HepG2 (cell line): Measurements from ENCODE around the gene KRTAP10-6. TPM values are rescaled to one million over a fixed set of nuclear protein-coding genes. Genes with fewer than 3 reads are reported as not detected.

Experiments
- ASH2L ChIP-seq: fragments of 300-600, 200-600 bp; sonication (generic); IDR thresholded peaks from 2 replicates; pipeline ENCODE4 v1.7.0; 2017; ENCODE audit warnings: low read depth, mild to moderate bottlenecking, moderate library complexity, mixed read lengths, low read length; ENCODE audit not compliant: insufficient read length
- ATF7 ChIP-seq, 2 experiments: fragments of 450-650 bp in 1 of 2; sonication (generic) in 1 of 2; formaldehyde crosslinking in 1 of 2; IDR thresholded peaks; 2 replicates each; pipeline versions ENCODE4 v1.4.0 to v1.6.1; 2016 to 2020; ENCODE audit warnings: antibody characterized with exemption in 1 of 2, mild to moderate bottlenecking in 1 of 2, missing genetic modification reagents in 1 of 2
- HNRNPLL ChIP-seq: fragments of 200-400 bp; formaldehyde crosslinking; IDR thresholded peaks from 2 replicates; pipeline ENCODE4 v1.6.1; 2017; ENCODE audit warnings: mild to moderate bottlenecking, low read depth, low read length; ENCODE audit not compliant: poor library complexity, severe bottlenecking
- NONO ChIP-seq, 2 experiments: fragments of 450-650 bp in 1 of 2; sonication (generic) in 1 of 2; formaldehyde crosslinking in 1 of 2; IDR thresholded peaks in 1 of 2; conservative IDR thresholded peaks in 1 of 2; 2 replicates each; pipeline versions ENCODE4 v1.6.1 to v1.8.0; 2017 to 2022; ENCODE audit warnings: mild to moderate bottlenecking in 1 of 2, missing genetic modification reagents in 1 of 2, moderate library complexity in 1 of 2
- PLRG1 ChIP-seq: fragments of 450-650 bp; conservative IDR thresholded peaks from 2 replicates; pipeline ENCODE4 v1.6.1; 2016
- SKI ChIP-seq: fragments of 450-650 bp; IDR thresholded peaks from one replicate; pipeline ENCODE4 v1.6.1; 2018; ENCODE audit warnings: mild to moderate bottlenecking; ENCODE audit not compliant: partially characterized antibody
- UBTF ChIP-seq: sonication (generic); formaldehyde crosslinking; IDR thresholded peaks from 2 replicates; pipeline ENCODE4 v1.4.0; 2020; ENCODE audit warnings: mild to moderate bottlenecking, missing genetic modification reagents
- ZBTB7B ChIP-seq: sonication (generic); formaldehyde crosslinking; IDR thresholded peaks from 2 replicates; pipeline ENCODE4 v1.4.0; 2020; ENCODE audit warnings: missing genetic modification reagents
- ZFP90 ChIP-seq: sonication (generic); formaldehyde crosslinking; IDR thresholded peaks from 2 replicates; pipeline ENCODE4 v1.8.0; 2022; ENCODE audit warnings: missing genetic modification reagents, mild to moderate bottlenecking, inconsistent platforms, borderline replicate concordance
- ZFX ChIP-seq: sonication (generic); formaldehyde crosslinking; IDR thresholded peaks from 2 replicates; pipeline ENCODE4 v1.4.0; 2020; ENCODE audit warnings: mild to moderate bottlenecking, low read depth, missing genetic modification reagents, moderate library complexity
- ZNF263 ChIP-seq: sonication (generic); formaldehyde crosslinking; IDR thresholded peaks from 2 replicates; pipeline ENCODE4 v1.4.0; 2020; ENCODE audit warnings: missing genetic modification reagents
- ZNF276 ChIP-seq: sonication (generic); formaldehyde crosslinking; IDR thresholded peaks from 2 replicates; pipeline ENCODE4 v1.4.0; 2020; ENCODE audit warnings: mild to moderate bottlenecking, low read depth, missing genetic modification reagents
- ZNF605 ChIP-seq: sonication (generic); formaldehyde crosslinking; IDR thresholded peaks from 2 replicates; pipeline ENCODE4 v1.8.0; 2022; ENCODE audit warnings: mild to moderate bottlenecking, missing genetic modification reagents
- ZNF644 ChIP-seq: IDR thresholded peaks from 2 replicates; pipeline ENCODE4 v1.6.1; 2016; ENCODE audit warnings: low read depth
- polyA plus RNA-seq, 8 experiments: library from polyadenylated mRNA; depleted of rRNA in 3 of 8; stranded (reverse) in 7 of 8; unstranded in 1 of 8; fragments of >200 nt; fragmentation: Illumina TruSeq in 4 of 8; extraction: Trizol in 4 of 8; gene quantifications; 2 replicates each; pipeline versions ENCODE4 v1.2.1 to v1.2.3, GENCODE V29; 2011 to 2016; ENCODE audit warnings: low read depth in 4 of 8, missing spikeins in 1 of 8, mixed read lengths in 1 of 8; ENCODE audit not compliant: insufficient read depth in 1 of 8
- total RNA-seq, 5 experiments: library from RNA; depleted of rRNA; stranded (reverse); fragments of >200 nt; fragmentation: Illumina TruSeq; extraction: Trizol; gene quantifications; 2 replicates each; pipeline ENCODE4 v1.2.3, GENCODE V29; 2016; ENCODE audit warnings: low read depth in 1 of 5
- TF ChIP-seq, protein P1 (sequence below): IDR thresholded peaks from 2 replicates; pipeline ENCODE4 v1.6.1; 2016; ENCODE audit warnings: missing compliant biosample characterization, missing genetic modification reagents, borderline replicate concordance
- TF ChIP-seq, protein P2 (sequence below): sonication (generic); formaldehyde crosslinking; IDR thresholded peaks from 2 replicates; pipeline ENCODE4 v1.5.1; 2020; ENCODE audit warnings: missing genetic modification reagents, mild to moderate bottlenecking, borderline replicate concordance
- TF ChIP-seq, protein P3 (sequence below), 2 experiments: sonication (generic) in 1 of 2; formaldehyde crosslinking in 1 of 2; IDR thresholded peaks; 2 replicates each; pipeline versions ENCODE4 v1.4.0 to v1.6.1; 2018 to 2020; ENCODE audit warnings: missing genetic modification reagents in 2 of 2, borderline replicate concordance in 1 of 2, low read depth in 1 of 2, mild to moderate bottlenecking in 1 of 2, missing biosample characterization in 1 of 2

The KRTAP10-6 gene
- total and polyA plus RNA-seq, 2 of the 13 experiments (the other 11 are each of a cell fraction or from before 2014, with no cell fraction given), result not detected

DNA sequence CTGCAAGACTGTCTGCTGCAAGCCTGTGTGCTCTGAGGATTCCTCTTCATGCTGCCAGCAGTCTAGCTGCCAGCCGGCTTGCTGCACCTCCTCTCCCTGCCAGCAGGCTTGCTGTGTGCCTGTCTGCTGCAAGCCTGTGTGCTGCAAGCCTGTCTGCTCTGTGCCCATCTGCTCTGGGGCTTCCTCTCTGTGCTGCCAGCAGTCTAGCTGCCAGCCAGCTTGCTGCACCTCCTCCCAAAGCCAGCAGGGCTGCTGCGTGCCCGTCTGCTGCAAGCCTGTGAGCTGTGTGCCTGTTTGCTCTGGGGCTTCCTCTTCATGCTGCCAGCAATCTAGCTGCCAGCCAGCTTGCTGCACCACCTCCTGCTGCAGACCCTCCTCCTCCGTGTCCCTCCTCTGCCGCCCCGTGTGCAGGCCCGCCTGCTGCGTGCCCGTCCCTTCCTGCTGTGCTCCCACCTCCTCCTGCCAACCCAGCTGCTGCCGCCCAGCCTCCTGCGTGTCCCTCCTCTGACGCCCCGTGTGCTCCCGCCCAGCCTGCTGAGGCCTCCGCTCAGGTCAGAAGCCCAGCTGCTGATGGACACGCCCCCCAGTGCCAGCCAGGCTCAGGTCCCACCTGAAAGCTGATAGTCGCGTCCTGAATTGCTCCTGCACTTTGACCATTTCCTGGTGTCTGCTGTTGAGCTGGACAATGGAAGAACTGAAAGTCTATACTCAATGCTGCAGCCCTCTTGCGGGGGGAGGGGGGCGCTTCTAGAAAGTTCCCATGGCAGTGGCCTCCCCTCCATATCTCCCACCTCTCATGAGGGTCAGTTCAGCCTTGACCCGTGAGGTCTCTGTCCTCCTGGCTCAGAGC, 17.6 kb downstream of the KRTAP10-6 start (continued):
- TF ChIP-seq, protein P1, sequence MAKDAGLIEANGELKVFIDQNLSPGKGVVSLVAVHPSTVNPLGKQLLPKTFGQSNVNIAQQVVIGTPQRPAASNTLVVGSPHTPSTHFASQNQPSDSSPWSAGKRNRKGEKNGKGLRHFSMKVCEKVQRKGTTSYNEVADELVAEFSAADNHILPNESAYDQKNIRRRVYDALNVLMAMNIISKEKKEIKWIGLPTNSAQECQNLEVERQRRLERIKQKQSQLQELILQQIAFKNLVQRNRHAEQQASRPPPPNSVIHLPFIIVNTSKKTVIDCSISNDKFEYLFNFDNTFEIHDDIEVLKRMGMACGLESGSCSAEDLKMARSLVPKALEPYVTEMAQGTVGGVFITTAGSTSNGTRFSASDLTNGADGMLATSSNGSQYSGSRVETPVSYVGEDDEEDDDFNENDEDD (CRISPR knock-in tag), result peak; percentile 34; the same call in 1 of the 2 replicates
- TF ChIP-seq UBTF (0 out of 2 replicates have a peak, but pooled peaks have one; percentile 25), ATF7 (IDR thresholded peaks at IDR 0.05) (no peak), ATF7 (CRISPR knock-in tag; IDR thresholded peaks at IDR 0.05) (no peak), ZNF263 (CRISPR knock-in tag) (peak; percentile 99), ZNF605 (0 out of 2 replicates have a peak, but pooled peaks have one; percentile 14), ZNF276 (CRISPR knock-in tag) (0 out of 2 replicates have a peak, but pooled peaks have one; percentile 26), ZNF644 (peak; percentile 41; the same call in 1 of the 2 replicates), NONO (IDR thresholded peaks at IDR 0.05) (no peak), NONO (CRISPR knock-in tag; conservative IDR thresholded peaks at IDR 0.05) (peak; percentile 79), SKI (peak; percentile 66), HNRNPLL (peak; percentile 43), ZBTB7B (CRISPR knock-in tag) (0 out of 2 replicates have a peak, but pooled peaks have one; percentile 38), ASH2L (peak; percentile 39), PLRG1 (no peak), ZFX (CRISPR knock-in tag) (peak; percentile 70), ZFP90 (CRISPR knock-in tag) (peak; percentile 89)
- TF ChIP-seq, protein P2, sequence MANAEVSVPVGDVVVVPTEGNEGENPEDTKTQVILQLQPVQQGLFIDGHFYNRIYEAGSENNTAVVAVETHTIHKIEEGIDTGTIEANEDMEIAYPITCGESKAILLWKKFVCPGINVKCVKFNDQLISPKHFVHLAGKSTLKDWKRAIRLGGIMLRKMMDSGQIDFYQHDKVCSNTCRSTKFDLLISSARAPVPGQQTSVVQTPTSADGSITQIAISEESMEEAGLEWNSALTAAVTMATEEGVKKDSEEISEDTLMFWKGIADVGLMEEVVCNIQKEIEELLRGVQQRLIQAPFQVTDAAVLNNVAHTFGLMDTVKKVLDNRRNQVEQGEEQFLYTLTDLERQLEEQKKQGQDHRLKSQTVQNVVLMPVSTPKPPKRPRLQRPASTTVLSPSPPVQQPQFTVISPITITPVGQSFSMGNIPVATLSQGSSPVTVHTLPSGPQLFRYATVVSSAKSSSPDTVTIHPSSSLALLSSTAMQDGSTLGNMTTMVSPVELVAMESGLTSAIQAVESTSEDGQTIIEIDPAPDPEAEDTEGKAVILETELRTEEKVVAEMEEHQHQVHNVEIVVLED (CRISPR knock-in tag), result peak; percentile 56; the same call in 1 of the 2 replicates
- TF ChIP-seq, protein P3, sequence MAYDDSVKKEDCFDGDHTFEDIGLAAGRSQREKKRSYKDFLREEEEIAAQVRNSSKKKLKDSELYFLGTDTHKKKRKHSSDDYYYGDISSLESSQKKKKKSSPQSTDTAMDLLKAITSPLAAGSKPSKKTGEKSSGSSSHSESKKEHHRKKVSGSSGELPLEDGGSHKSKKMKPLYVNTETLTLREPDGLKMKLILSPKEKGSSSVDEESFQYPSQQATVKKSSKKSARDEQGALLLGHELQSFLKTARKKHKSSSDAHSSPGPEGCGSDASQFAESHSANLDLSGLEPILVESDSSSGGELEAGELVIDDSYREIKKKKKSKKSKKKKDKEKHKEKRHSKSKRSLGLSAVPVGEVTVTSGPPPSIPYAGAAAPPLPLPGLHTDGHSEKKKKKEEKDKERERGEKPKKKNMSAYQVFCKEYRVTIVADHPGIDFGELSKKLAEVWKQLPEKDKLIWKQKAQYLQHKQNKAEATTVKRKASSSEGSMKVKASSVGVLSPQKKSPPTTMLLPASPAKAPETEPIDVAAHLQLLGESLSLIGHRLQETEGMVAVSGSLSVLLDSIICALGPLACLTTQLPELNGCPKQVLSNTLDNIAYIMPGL (CRISPR knock-in tag; IDR thresholded peaks at IDR 0.05; ENCODE audit: borderline replicate concordance in 1 of 2, low read depth in 1 of 2), result 0 out of 4 replicates have a peak, but pooled peaks of 1 of the 2 experiments have one; percentile 34
